Psoas muscle (tissue), 8 donors: ENCODE measurements around the gene SNAPC4. TPM values are rescaled to one million over a fixed set of nuclear protein-coding genes. Genes with fewer than 3 reads are reported as not detected.

ENCODE experiments used
- ATAC-seq, 4 donors: fragments of 200-7000 bp; cut with Tn5 transposase; one replicate each; pipeline ENCODE4 v1.9.1; 2020; ENCODE audit warnings: moderate library complexity in 3 of 4, mild to moderate bottlenecking in 2 of 4
- DNase-seq, 2 donors: peaks; one replicate each; pipeline ENCODE4 v3.0.0-alpha.2; 2020
- H3K27ac ChIP-seq: fragments of 200-600 bp; one replicate; pipeline ENCODE4 v1.8.0; 2022
- H3K27me3 ChIP-seq, 3 donors: fragments of 200-600 bp in 1 of 3; one replicate each; pipeline versions ENCODE4 v1.6.1 to v1.8.0; 2013 to 2022; ENCODE audit warnings: low read length in 2 of 3, mild to moderate bottlenecking in 2 of 3, moderate library complexity in 1 of 3; ENCODE audit not compliant: insufficient read depth in 3 of 3
- H3K36me3 ChIP-seq, 2 donors: fragments of 200-600 bp in 1 of 2; one replicate each; pipeline versions ENCODE4 v1.6.1 to v1.8.0; 2013 to 2022; ENCODE audit warnings: low read depth in 1 of 2, mild to moderate bottlenecking in 1 of 2, moderate library complexity in 1 of 2; ENCODE audit not compliant: insufficient read depth in 1 of 2
- H3K4me1 ChIP-seq: fragments of 200-600 bp; one replicate; pipeline ENCODE4 v1.8.0; 2022
- H3K4me3 ChIP-seq: fragments of 200-600 bp; one replicate; pipeline ENCODE4 v1.8.0; 2022; ENCODE audit warnings: mild to moderate bottlenecking
- H3K9me3 ChIP-seq: fragments of 200-600 bp; one replicate; pipeline ENCODE4 v1.8.0; 2022
- CTCF ChIP-seq: fragments of 200-600 bp; IDR thresholded peaks from one replicate; pipeline ENCODE4 v1.8.0; 2022; ENCODE audit warnings: antibody characterized with exemption
- WGBS, 3 donors: extraction: QIAGEN DNeasy Blood & Tissue Kit; methylation state at CpG; one replicate each; pipeline versions ENCODE4 v1.1.6 to v1.1.7; 2013; 5-methylcytosine and 5-hydroxymethylcytosine counted together
- intact Hi-C, 2 donors: fragments of 100-400 bp; cut with DNase I; formaldehyde crosslinking; loops; one replicate each; pipeline versions ENCODE4 v1.11.0 to v1.14.2; 2022
- polyA plus RNA-seq, 3 donors: library from polyadenylated mRNA; stranded (reverse); fragments of 200-250 nt; gene quantifications; one replicate each; pipeline ENCODE4 v1.2.3, GENCODE V29; 2013
- total RNA-seq, 4 donors: library from RNA; stranded (reverse); fragmentation: NEBNext Ultra II Directional in 2 of 4; extraction: Animal tissue kit (Norgen Biotek cat#: 25700) in 2 of 4; gene quantifications; one replicate each; pipeline versions ENCODE4 v1.2.1 to v1.2.4, GENCODE V29; 2021 to 2023
- donor health status: healthy with polysubstance abuse.
- donor health status: DM: no; HTN: no; CAD: no; lungs with moderate emphysema.
- donor health status: Bipolar disorder and iron deficiency.
- donor health status: healthy.
- donor health status: DM: yes; HTN: yes; CAD: no.
- donor health status: DM: no; HTN: no; CAD: no.
- donor health status: DM: no; HTN: no; CAD: no.
- donor health status: DM: yes; HTN: yes; CAD: no.

SNAPC4 gene
- total and polyA plus RNA-seq, 7 donors = 3.1 to 6.5 (median 4.6) TPM

GRCh38 chr9:136412962-136413361 lies 13.0 kb upstream of the SNAPC4 start:
- Histone ChIP-seq H3K36me3 (peaks cover 4 to 66% of the 10 kb centered on the region in 2 donors), H3K9me3 (no peaks in the 10 kb centered on the region), H3K4me3 (no peak overlapping the region), H3K27me3 (no peaks in the 10 kb centered on the region), H3K4me1 (peaks cover 25% of the 10 kb centered on the region), H3K27ac (no peak overlapping the region)
- ATAC-seq (no peak), DNase-seq (peak in 1 of 2 donors; percentile 49)
- TF ChIP-seq CTCF = no peak
- intact Hi-C loops = loop anchor here (5.0 kb wide), 2 partner anchors 59 to 64 kb away; no protein-coding TSS in a partner anchor
- 57 to 76% (median 64%) methylated on average over 9 of the region's 9 CpGs for WGBS, 3 donors

GRCh38 chr9:136411378-136411777 lies 11.4 kb upstream of the SNAPC4 start:
- DNase-seq (no peak), ATAC-seq (no peak)
- no peaks in the 10 kb centered on the region for H3K9me3 ChIP-seq
- intact Hi-C loops = loop anchor here (5.0 kb wide), 2 partner anchors 61 to 66 kb away; no protein-coding TSS in a partner anchor
- H3K27me3 ChIP-seq = no peaks in the 10 kb centered on the region
- H3K4me1 ChIP-seq = peaks cover 25% of the 10 kb centered on the region
- peaks cover 0 to 66% of the 10 kb centered on the region in 2 donors for H3K36me3 ChIP-seq
- TF ChIP-seq CTCF = no peak
- WGBS, 3 donors = 28 to 42% (median 31%) methylated on average over 4 of the region's 4 CpGs
- peak overlapping the region; percentile 99 for H3K4me3 ChIP-seq
- H3K27ac ChIP-seq = peak overlapping the region; percentile 94

- Histone ChIP-seq H3K36me3 (peaks cover 0 to 66% of the 10 kb centered on the region in 2 donors), H3K9me3 (no peaks in the 10 kb centered on the region), H3K27me3 (no peaks in the 10 kb centered on the region), H3K27ac (peak within 1 kb of the TSS; percentile 94), H3K4me1 (peaks cover 25% of the 10 kb centered on the region), H3K4me3 (peak within 1 kb of the TSS; percentile 99)
- TF ChIP-seq CTCF = no peak
- intact Hi-C loops = loop anchor here (5.0 kb wide), 2 partner anchors 62 to 67 kb away; no protein-coding TSS in a partner anchor
- ATAC-seq (peak; percentile 91 to 97 (median 92)), DNase-seq (peak; percentile 94 to 96)
- 0% methylated on average over 69 to 83 of the region's 83 CpGs for WGBS, 3 donors
These were observed 10.7 kb upstream of the SNAPC4 start, which contains the start of the genes ENTR1 and PMPCA for GRCh38 chr9:136410500-136411287. Gene ENTR1 (minus strand): TSS chr9:136410614. CDS start chr9:136410397, 217 bp downstream. Gene PMPCA (plus strand): TSS chr9:136410658. CDS start chr9:136410669, 11 bp downstream.

GRCh38 chr9:136409557-136410455 lies 9.8 kb upstream of the SNAPC4 start:
- no peaks in the 10 kb centered on the region for H3K27me3 ChIP-seq
- 8 to 15% (median 8%) methylated on average over 37 to 71 of the region's 71 CpGs for WGBS, 3 donors
- no peak for TF ChIP-seq CTCF
- H3K9me3 ChIP-seq = no peaks in the 10 kb centered on the region
- peaks cover 25% of the 10 kb centered on the region for H3K4me1 ChIP-seq
- peaks cover 0 to 66% of the 10 kb centered on the region in 2 donors for H3K36me3 ChIP-seq
- intact Hi-C loops = loop anchor here (5.0 kb wide), 2 partner anchors 62 to 67 kb away; no protein-coding TSS in a partner anchor
- peak overlapping the region; percentile 94 for H3K27ac ChIP-seq
- peak; percentile 17 to 52 (median 50) for ATAC-seq
- no peak for DNase-seq
- H3K4me3 ChIP-seq = peak overlapping the region; percentile 99
